ENCODE data around the gene STX8.

Gene STX8

DNA sequence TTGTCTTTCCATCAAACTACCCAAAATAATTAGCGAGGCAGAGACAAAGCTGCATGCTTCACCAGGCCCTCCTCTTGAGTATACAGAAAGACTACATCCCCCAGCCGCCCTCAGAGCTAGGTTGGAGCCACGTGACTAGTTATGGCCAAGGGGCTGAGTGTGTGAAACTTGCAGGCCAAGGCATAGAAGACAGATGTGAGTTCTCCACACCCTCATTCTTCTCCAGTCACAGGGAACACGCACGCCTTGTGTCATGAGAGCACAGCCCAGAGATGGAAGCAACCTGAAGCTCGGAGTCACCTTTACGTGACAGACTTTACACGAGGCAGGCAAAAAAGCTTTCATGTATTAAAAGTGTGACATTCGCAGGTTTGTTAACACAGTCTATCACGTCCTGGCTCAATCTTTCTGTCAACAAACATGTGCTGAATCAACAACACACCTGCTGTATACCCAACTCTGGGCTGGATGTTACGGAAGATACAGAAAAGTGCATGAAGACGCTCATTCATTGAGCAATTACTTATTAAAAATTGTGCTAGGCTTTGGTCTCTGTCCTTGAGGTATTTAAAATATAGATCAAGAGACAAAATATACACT is 38.3 kb downstream of the STX8 start:
- H3K4me1 Mint-ChIP-seq (ENCODE audit: low read depth): peaks cover 2% of the 10 kb centered on the region
- H3K4me3 Mint-ChIP-seq: no peak overlapping the region
- no peak for DNase-seq (ENCODE audit: low spot score)
- peaks cover 5% of the 10 kb centered on the region for H3K36me3 Mint-ChIP-seq (ENCODE audit: low read depth)
- H3K9me3 Mint-ChIP-seq: no peaks in the 10 kb centered on the region
- H3K27ac Mint-ChIP-seq: no peak overlapping the region
- H3K27me3 Mint-ChIP-seq (ENCODE audit: low read depth): no peaks in the 10 kb centered on the region

DNA sequence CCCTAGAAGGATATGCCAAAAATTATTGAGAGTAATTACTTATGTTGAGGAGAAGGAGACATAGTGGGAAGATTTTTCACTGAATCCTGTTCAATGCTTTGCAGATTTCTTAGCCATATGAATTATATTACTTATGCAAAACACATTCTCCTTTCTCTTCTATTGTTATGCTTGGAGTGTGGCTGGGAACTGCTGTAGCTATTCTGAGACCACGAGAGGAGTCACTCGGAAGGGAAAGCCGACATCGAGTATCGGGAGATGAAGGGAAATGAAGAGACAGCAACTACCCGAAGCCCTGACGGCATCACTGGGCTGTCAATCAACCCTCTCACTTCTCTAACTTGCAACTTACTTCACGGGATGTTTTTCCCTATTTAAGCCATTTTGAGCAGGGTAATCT is 39.6 kb downstream of the STX8 start:
- H3K36me3 Mint-ChIP-seq (ENCODE audit: low read depth): peaks cover 5% of the 10 kb centered on the region
- DNase-seq (ENCODE audit: low spot score): no peak
- no peak overlapping the region for H3K27ac Mint-ChIP-seq
- peaks cover 2% of the 10 kb centered on the region for H3K4me1 Mint-ChIP-seq (ENCODE audit: low read depth)
- no peaks in the 10 kb centered on the region for H3K27me3 Mint-ChIP-seq (ENCODE audit: low read depth)
- no peak overlapping the region for H3K4me3 Mint-ChIP-seq
- no peaks in the 10 kb centered on the region for H3K9me3 Mint-ChIP-seq

- H3K4me1 Mint-ChIP-seq (ENCODE audit: low read depth): peaks cover 2% of the 10 kb centered on the region
- no peaks in the 10 kb centered on the region for H3K9me3 Mint-ChIP-seq
- H3K27me3 Mint-ChIP-seq (ENCODE audit: low read depth): no peaks in the 10 kb centered on the region
- no peak overlapping the region for H3K4me3 Mint-ChIP-seq
- no peak for DNase-seq (ENCODE audit: low spot score)
- no peak overlapping the region for H3K27ac Mint-ChIP-seq
- peaks cover 4% of the 10 kb centered on the region for H3K36me3 Mint-ChIP-seq (ENCODE audit: low read depth)
Measured at GRCh38 chr17:9533441-9533840, 42.2 kb downstream of the STX8 start.

DNA sequence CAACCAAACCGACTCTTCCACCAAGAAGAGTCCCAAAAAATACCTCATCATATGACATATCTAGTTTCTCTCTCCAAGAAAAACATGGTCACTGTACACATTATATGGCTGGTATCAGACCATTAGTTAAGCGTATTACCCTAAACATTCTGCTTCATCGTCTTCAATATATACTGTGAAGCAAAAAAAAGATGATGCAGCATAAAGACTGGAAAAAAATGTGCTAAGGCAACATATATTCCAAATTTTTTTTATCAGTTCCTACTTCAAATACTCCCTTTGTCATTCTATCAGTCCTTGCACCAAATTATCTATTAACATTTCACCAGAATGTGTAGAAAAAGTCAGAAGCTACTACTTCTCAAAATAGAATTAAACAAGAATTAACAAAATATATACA is 42.9 kb downstream of the STX8 start:
- no peak overlapping the region for H3K4me3 Mint-ChIP-seq
- no peak for DNase-seq (ENCODE audit: low spot score)
- H3K36me3 Mint-ChIP-seq (ENCODE audit: low read depth): peaks cover 4% of the 10 kb centered on the region
- H3K4me1 Mint-ChIP-seq (ENCODE audit: low read depth): peaks cover 2% of the 10 kb centered on the region
- no peaks in the 10 kb centered on the region for H3K27me3 Mint-ChIP-seq (ENCODE audit: low read depth)
- H3K27ac Mint-ChIP-seq: no peak overlapping the region
- H3K9me3 Mint-ChIP-seq: no peaks in the 10 kb centered on the region

GRCh38 chr17:9531034-9531433 is 44.6 kb downstream of the STX8 start:
- peaks cover 4% of the 10 kb centered on the region for H3K36me3 Mint-ChIP-seq (ENCODE audit: low read depth)
- no peak overlapping the region for H3K27ac Mint-ChIP-seq

DNA sequence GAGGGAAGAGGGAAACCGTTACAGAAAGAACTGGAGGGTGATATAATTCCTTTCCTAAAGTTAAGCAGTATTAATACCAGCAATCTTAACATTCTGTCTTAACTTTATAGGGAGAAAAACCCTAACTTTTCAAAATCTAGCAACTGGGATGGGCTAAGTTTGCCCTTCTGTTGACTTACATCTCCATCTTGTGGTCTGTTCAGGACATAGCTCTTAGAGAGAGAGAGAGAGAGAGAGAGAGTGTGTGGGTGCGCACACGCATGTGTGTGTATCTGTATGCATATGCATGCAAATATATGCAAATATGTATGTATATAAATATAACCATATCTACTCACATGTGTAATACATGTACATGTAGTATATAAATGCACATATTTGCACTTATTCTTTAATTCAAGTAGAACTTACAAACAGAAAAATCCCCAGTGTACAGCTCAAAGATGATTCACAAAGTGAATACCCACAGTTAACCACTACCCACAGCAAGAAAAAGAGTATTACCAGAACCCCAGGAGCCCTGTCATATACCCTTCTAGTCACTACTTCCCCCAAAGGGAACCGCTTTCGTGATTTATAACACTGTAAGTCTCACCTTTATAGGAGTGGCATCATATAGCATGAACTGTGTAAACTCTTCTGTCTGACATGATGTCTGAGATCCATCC is 46.5 kb downstream of the STX8 start:
- Mint-ChIP-seq H3K9me3 (no peaks in the 10 kb centered on the region), H3K36me3 (ENCODE audit: low read depth) (peaks cover 4% of the 10 kb centered on the region), H3K4me1 (ENCODE audit: low read depth) (peaks cover 2% of the 10 kb centered on the region), H3K4me3 (no peak overlapping the region), H3K27ac (no peak overlapping the region), H3K27me3 (ENCODE audit: low read depth) (no peaks in the 10 kb centered on the region)
- no peak for DNase-seq (ENCODE audit: low spot score)

More at GRCh38 chr17:9531034-9531433, 44.6 kb downstream of the STX8 start:
- Mint-ChIP-seq H3K9me3 (no peaks in the 10 kb centered on the region), H3K4me1 (ENCODE audit: low read depth) (peaks cover 2% of the 10 kb centered on the region), H3K4me3 (no peak overlapping the region), H3K27me3 (ENCODE audit: low read depth) (no peaks in the 10 kb centered on the region)
- no peak for DNase-seq (ENCODE audit: low spot score)

- Mint-ChIP-seq H3K27me3 (ENCODE audit: low read depth) (no peaks in the 10 kb centered on the region), H3K4me1 (ENCODE audit: low read depth) (no peaks in the 10 kb centered on the region), H3K4me3 (no peak overlapping the region), H3K36me3 (ENCODE audit: low read depth) (peaks cover 4% of the 10 kb centered on the region), H3K27ac (no peak overlapping the region), H3K9me3 (no peaks in the 10 kb centered on the region)
- no peak for DNase-seq (ENCODE audit: low spot score)
Measured at GRCh38 chr17:9527788-9528187, 47.8 kb downstream of the STX8 start.

DNA sequence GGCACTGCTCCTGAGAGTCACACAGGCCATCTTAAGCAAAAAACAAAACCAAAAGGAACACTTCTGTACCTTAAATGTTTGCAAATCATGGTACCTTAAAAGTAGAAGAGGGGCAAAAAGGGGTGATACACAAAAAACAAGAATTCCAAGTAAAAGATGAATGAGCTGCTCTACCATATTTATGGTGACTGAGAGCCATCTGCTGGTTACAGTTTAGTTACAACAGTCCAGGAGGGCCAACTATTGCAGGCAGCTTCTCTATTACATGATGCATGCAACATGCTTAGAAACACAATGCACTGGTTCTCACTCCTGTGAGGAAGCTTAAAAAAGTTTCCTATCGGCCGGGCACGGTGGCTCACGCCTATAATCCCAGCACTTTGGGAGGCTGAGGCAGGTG is 53.5 kb downstream of the STX8 start:
- Mint-ChIP-seq H3K36me3 (ENCODE audit: low read depth) (no peaks in the 10 kb centered on the region), H3K4me1 (ENCODE audit: low read depth) (peaks cover 7% of the 10 kb centered on the region), H3K9me3 (no peaks in the 10 kb centered on the region), H3K4me3 (no peak overlapping the region), H3K27me3 (ENCODE audit: low read depth) (no peaks in the 10 kb centered on the region), H3K27ac (no peak overlapping the region)
- DNase-seq (ENCODE audit: low spot score): no peak

DNA sequence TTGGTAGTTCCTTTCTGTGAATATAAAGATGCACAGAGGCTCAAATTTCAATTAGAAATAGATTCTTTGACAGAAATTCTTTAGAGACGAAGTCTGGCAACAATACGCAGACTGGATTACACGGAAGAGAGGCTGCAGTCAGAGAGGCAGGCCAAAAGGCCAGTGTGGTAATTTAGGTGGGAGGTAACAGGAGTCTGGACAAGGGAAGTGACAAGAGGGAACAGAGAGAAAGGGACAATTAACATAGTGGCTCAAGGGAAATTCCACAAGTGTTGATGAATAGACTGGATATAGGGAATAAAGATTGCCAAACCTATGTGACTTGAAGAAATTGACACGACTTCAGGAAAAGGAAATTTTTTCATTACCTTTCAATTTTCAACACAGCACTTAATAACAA is 54.6 kb downstream of the STX8 start:
- no peak overlapping the region for H3K4me3 Mint-ChIP-seq
- H3K9me3 Mint-ChIP-seq: no peaks in the 10 kb centered on the region
- no peaks in the 10 kb centered on the region for H3K27me3 Mint-ChIP-seq (ENCODE audit: low read depth)
- no peak overlapping the region for H3K27ac Mint-ChIP-seq
- DNase-seq (ENCODE audit: low spot score): no peak
- peaks cover 7% of the 10 kb centered on the region for H3K4me1 Mint-ChIP-seq (ENCODE audit: low read depth)
- no peaks in the 10 kb centered on the region for H3K36me3 Mint-ChIP-seq (ENCODE audit: low read depth)

GRCh38 chr17:9520649-9521048 is 55.0 kb downstream of the STX8 start:
- Mint-ChIP-seq H3K27me3 (ENCODE audit: low read depth) (no peaks in the 10 kb centered on the region), H3K36me3 (ENCODE audit: low read depth) (no peaks in the 10 kb centered on the region), H3K4me3 (no peak overlapping the region), H3K9me3 (no peaks in the 10 kb centered on the region), H3K27ac (no peak overlapping the region), H3K4me1 (ENCODE audit: low read depth) (peaks cover 7% of the 10 kb centered on the region)
- no peak for DNase-seq (ENCODE audit: low spot score)

- no peak for DNase-seq (ENCODE audit: low spot score)
- Mint-ChIP-seq H3K36me3 (ENCODE audit: low read depth) (no peaks in the 10 kb centered on the region), H3K27ac (no peak overlapping the region), H3K4me3 (no peak overlapping the region), H3K27me3 (ENCODE audit: low read depth) (no peaks in the 10 kb centered on the region), H3K9me3 (no peaks in the 10 kb centered on the region), H3K4me1 (ENCODE audit: low read depth) (peaks cover 7% of the 10 kb centered on the region)
Measured at GRCh38 chr17:9519583-9520272, 55.9 kb downstream of the STX8 start.

- H3K27me3 Mint-ChIP-seq (ENCODE audit: low read depth): no peaks in the 10 kb centered on the region
- H3K4me1 Mint-ChIP-seq (ENCODE audit: low read depth): peaks cover 9% of the 10 kb centered on the region
- H3K9me3 Mint-ChIP-seq: no peaks in the 10 kb centered on the region
- H3K27ac Mint-ChIP-seq: no peak overlapping the region
- H3K4me3 Mint-ChIP-seq: no peak overlapping the region
- DNase-seq (ENCODE audit: low spot score): no peak
- no peaks in the 10 kb centered on the region for H3K36me3 Mint-ChIP-seq (ENCODE audit: low read depth)
Measured at GRCh38 chr17:9517396-9517795, 58.2 kb downstream of the STX8 start.

DNA sequence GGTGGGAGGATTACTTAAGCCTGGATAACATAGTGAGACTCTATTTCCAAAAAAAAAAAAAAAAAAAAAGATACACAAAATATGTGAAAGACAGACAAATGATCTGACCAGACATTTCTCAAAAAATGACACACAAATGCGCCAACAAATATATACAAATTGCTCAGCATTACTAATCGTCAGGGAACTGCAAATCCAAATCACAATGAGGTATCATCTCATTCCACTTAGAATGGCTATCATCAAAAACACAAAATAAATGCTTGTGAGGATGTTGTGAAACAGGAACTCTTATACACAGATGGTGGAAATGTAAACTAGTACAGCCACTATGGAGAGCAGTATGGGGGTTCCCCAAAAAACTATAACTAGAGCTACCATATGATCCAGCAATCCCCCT is 62.4 kb downstream of the STX8 start:
- DNase-seq (ENCODE audit: low spot score): no peak
- Mint-ChIP-seq H3K27me3 (ENCODE audit: low read depth) (no peaks in the 10 kb centered on the region), H3K27ac (no peak overlapping the region), H3K36me3 (ENCODE audit: low read depth) (peaks cover 8% of the 10 kb centered on the region), H3K4me3 (no peak overlapping the region), H3K9me3 (peaks cover 24% of the 10 kb centered on the region), H3K4me1 (ENCODE audit: low read depth) (peaks cover 13% of the 10 kb centered on the region)

DNA sequence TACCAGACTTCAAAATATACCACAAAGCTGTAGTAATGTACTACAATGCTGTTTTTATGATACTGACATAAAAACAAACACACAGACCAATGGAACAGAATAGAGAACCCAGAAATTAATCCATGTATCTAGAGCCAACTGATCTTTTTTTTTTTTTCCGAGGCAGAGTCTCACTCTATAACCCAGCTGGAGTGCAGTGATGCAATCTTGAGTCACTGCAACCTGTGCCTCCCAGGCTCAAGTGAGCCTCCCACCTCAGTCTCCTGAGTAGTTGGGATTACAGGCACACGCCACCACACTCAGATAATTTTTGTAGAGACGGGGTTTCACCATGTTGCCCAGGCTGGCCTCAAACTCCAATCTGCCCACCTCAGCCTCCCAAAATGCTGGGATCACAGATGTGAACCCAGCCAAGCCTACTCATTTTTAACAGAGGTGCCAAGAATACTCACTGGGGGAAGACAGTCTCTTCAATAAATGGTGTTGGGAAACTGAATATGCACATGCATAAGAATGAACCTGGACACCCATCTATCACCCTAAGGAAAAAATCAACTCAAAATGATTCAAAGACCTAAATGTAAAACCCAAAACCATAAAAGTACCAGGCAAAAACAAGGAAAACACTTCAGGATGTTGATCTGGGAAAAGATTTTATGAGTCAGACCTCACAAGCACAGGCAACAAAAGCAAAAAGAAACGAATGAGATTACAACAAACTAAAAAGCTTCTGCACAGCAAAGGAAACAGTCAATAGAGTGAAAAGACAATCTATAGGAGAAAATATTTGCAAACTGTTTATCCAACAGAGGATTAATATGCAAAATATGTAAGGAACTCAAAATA is 63.1 kb downstream of the STX8 start:
- Mint-ChIP-seq H3K4me3 (no peak overlapping the region), H3K27me3 (ENCODE audit: low read depth) (no peaks in the 10 kb centered on the region), H3K4me1 (ENCODE audit: low read depth) (peaks cover 7% of the 10 kb centered on the region), H3K9me3 (peaks cover 30% of the 10 kb centered on the region), H3K27ac (peak overlapping the region; percentile 15), H3K36me3 (ENCODE audit: low read depth) (peaks cover 13% of the 10 kb centered on the region)
- no peak for DNase-seq (ENCODE audit: low spot score)
